ENCODE measurements around the gene DDR1. TPM values are rescaled to one million over a fixed set of nuclear protein-coding genes. Genes with fewer than 3 reads are reported as not detected.

Gene DDR1
- polyA plus RNA-seq, 1 donor from 2014 or later = 196 TPM

DNA sequence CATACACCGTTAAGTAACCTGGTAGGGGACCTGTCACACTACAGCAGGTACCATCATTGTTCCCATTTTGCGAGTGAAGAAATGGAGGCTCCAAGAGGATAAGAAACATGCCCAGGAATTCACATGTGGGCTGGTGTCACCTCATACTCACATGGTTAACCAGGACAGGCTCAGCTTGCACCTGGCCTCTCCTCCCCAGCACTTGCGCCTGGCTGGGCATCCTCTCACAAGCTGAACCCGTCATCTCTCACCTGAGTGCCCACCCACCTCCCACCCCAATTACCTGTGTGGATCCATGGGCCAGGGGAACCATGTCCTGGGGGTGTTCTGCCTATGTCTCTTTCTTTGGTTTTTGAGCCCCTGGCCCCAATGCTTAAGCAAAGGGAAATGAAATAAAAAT lies 46.2 kb downstream of the DDR1 start:
- Histone ChIP-seq H3K27ac (ENCODE audit: low read length) (no peak overlapping the region), H3K27me3 (ENCODE audit: insufficient read depth, low read depth, low read length) (no peaks in the 10 kb centered on the region), H2AFZ (ENCODE audit: low read depth, low read length) (no peak overlapping the region), H3K4me2 (ENCODE audit: low read length) (no peak overlapping the region), H4K20me1 (ENCODE audit: insufficient read depth) (no peaks in the 10 kb centered on the region), H3K79me2 (replicated peaks; ENCODE audit: insufficient read depth, low read length) (no peaks in the 10 kb centered on the region), H3K9me3 (ENCODE audit: low read length) (no peaks in the 10 kb centered on the region), H3F3A (ENCODE audit: insufficient read depth, low read length, poor library complexity, severe bottlenecking) (no peaks in the 10 kb centered on the region), H3K9ac (ENCODE audit: low read length) (no peak overlapping the region), H3K36me3 (ENCODE audit: insufficient read depth, low read length) (no peaks in the 10 kb centered on the region), H3K4me3 (ENCODE audit: low read length) (no peak overlapping the region), H3K9me2 (ENCODE audit: insufficient read depth, low read length) (no peaks in the 10 kb centered on the region)
- TF ChIP-seq EP300 (conservative IDR thresholded peaks at IDR 0.05; ENCODE audit: poor library complexity, severe bottlenecking) (no peak), SMC3 (conservative IDR thresholded peaks at IDR 0.05; ENCODE audit: poor library complexity) (no peak), POLR2AphosphoS5 (IDR thresholded peaks at IDR 0.05) (no peak), EZH2 (IDR thresholded peaks at IDR 0.05; ENCODE audit: borderline replicate concordance, insufficient read depth, low read length, poor library complexity, severe bottlenecking) (no peak), MXI1 (conservative IDR thresholded peaks at IDR 0.05; ENCODE audit: poor library complexity, severe bottlenecking) (no peak), RAD21 (conservative IDR thresholded peaks at IDR 0.05) (no peak)

DNA sequence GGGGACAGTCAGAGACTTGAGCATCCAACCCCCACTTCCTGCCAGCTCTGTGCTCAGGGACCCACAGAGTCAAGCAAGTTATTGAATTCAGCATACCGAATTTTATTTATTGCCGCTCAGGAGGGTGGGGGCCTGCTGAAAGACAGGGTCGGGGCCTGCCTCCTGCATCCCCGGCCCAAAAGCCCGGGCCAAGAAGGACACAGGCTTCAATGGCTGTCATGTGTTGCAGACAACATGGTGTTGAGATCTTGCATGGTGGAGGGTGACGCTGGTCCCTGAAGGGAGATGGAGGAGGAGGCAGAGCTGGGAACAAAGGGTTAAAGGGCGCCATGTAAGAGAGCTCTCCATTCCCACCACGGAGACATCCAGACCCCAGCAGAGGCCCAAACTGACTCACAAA lies 47.0 kb downstream of the DDR1 start:
- TF ChIP-seq, protein P1, sequence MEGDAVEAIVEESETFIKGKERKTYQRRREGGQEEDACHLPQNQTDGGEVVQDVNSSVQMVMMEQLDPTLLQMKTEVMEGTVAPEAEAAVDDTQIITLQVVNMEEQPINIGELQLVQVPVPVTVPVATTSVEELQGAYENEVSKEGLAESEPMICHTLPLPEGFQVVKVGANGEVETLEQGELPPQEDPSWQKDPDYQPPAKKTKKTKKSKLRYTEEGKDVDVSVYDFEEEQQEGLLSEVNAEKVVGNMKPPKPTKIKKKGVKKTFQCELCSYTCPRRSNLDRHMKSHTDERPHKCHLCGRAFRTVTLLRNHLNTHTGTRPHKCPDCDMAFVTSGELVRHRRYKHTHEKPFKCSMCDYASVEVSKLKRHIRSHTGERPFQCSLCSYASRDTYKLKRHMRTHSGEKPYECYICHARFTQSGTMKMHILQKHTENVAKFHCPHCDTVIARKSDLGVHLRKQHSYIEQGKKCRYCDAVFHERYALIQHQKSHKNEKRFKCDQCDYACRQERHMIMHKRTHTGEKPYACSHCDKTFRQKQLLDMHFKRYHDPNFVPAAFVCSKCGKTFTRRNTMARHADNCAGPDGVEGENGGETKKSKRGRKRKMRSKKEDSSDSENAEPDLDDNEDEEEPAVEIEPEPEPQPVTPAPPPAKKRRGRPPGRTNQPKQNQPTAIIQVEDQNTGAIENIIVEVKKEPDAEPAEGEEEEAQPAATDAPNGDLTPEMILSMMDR (IDR thresholded peaks at IDR 0.05; ENCODE audit: poor library complexity, severe bottlenecking) = no peak
- Histone ChIP-seq H3K36me3 (ENCODE audit: insufficient read depth, low read length) (no peaks in the 10 kb centered on the region), H3K9me3 (ENCODE audit: low read length) (no peaks in the 10 kb centered on the region), H3F3A (ENCODE audit: insufficient read depth, low read length, poor library complexity, severe bottlenecking) (no peaks in the 10 kb centered on the region), H2AFZ (ENCODE audit: low read depth, low read length) (no peak overlapping the region), H3K27ac (ENCODE audit: low read length) (no peak overlapping the region), H3K9ac (ENCODE audit: low read length) (no peak overlapping the region), H3K9me2 (ENCODE audit: insufficient read depth, low read length) (no peaks in the 10 kb centered on the region), H3K4me3 (ENCODE audit: low read length) (no peak overlapping the region), H4K20me1 (ENCODE audit: insufficient read depth) (no peaks in the 10 kb centered on the region), H3K27me3 (ENCODE audit: insufficient read depth, low read depth, low read length) (no peaks in the 10 kb centered on the region), H3K4me2 (ENCODE audit: low read length) (no peak overlapping the region), H3K79me2 (replicated peaks; ENCODE audit: insufficient read depth, low read length) (no peaks in the 10 kb centered on the region)

DNA sequence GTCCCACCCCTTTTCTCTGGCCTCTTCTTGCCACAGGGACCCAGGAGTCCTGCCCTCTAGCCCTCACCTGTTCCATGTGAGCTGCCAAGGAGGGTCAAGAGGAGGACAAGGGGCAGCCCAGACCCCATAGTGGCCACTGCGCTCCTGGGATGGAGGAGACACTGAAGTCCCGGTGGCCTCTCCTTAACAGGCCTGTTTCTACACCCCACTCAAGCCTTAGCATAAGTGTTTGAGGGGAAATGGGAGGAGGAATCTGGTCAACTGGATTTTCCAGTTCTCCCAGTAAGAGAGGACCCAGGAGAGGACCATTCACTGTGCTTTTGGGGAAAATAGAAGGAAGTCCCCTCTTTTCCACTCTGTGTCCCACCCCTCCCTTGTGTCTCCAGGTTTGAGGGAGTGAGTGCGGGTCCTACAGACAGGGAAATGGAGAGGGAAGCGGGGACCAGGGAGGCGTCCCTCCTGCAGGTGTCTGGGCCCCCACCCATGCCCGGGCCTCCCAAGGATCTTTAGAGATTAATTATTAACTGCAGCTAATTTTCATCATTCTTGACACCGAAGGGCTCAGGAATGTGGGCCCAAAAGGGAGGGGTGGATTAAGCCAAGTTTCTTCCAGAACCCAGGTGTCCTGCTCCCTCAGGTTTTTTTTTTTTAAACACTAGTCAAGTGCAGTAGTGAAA lies 47.8 kb downstream of the DDR1 start, which contains the start of gene SFTA2:
Gene SFTA2 (minus strand): TSS at position 202 of the 677 bp plus-strand sequence. CDS start 74 bp downstream, at position 128.
- no peaks in the 10 kb centered on the region for H3K36me3 ChIP-seq (ENCODE audit: insufficient read depth, low read length)
- no peaks in the 10 kb centered on the region for H3K9me2 ChIP-seq (ENCODE audit: insufficient read depth, low read length)
- no peaks in the 10 kb centered on the region for H3K79me2 ChIP-seq (replicated peaks; ENCODE audit: insufficient read depth, low read length)
- no peak within 1 kb of the TSS for H3K4me2 ChIP-seq (ENCODE audit: low read length)
- no peak for TF ChIP-seq RAD21 (conservative IDR thresholded peaks at IDR 0.05)
- TF ChIP-seq REST (IDR thresholded peaks at IDR 0.05; ENCODE audit: borderline replicate concordance) = no peak
- no peak for TF ChIP-seq TAF1 (IDR thresholded peaks at IDR 0.05; ENCODE audit: low read depth)
- TF ChIP-seq POLR2AphosphoS5 (IDR thresholded peaks at IDR 0.05) = no peak
- no peak for TF ChIP-seq EZH2 (IDR thresholded peaks at IDR 0.05; ENCODE audit: borderline replicate concordance, insufficient read depth, low read length, poor library complexity, severe bottlenecking)
- TF ChIP-seq, protein P1 (IDR thresholded peaks at IDR 0.05; ENCODE audit: poor library complexity, severe bottlenecking) = no peak
- TF ChIP-seq EP300 (conservative IDR thresholded peaks at IDR 0.05; ENCODE audit: poor library complexity, severe bottlenecking) = no peak
- no peak for TF ChIP-seq MXI1 (conservative IDR thresholded peaks at IDR 0.05; ENCODE audit: poor library complexity, severe bottlenecking)
- TF ChIP-seq SMC3 (conservative IDR thresholded peaks at IDR 0.05; ENCODE audit: poor library complexity) = no peak
- no peak within 1 kb of the TSS for H3K27ac ChIP-seq (ENCODE audit: low read length)
- H4K20me1 ChIP-seq (ENCODE audit: insufficient read depth) = no peaks in the 10 kb centered on the region
- H3K9me3 ChIP-seq (ENCODE audit: low read length) = no peaks in the 10 kb centered on the region
- no peak within 1 kb of the TSS for H3K4me3 ChIP-seq (ENCODE audit: low read length)
- no peak within 1 kb of the TSS for H2AFZ ChIP-seq (ENCODE audit: low read depth, low read length)
- H3F3A ChIP-seq (ENCODE audit: insufficient read depth, low read length, poor library complexity, severe bottlenecking) = no peaks in the 10 kb centered on the region
- H3K27me3 ChIP-seq (ENCODE audit: insufficient read depth, low read depth, low read length) = no peaks in the 10 kb centered on the region
- no peak within 1 kb of the TSS for H3K9ac ChIP-seq (ENCODE audit: low read length)
